Ascending aorta (tissue), 2 donors: ENCODE measurements around the gene LDB3. TPM values are rescaled to one million over a fixed set of nuclear protein-coding genes. Genes with fewer than 3 reads are reported as not detected.

Experiments used
- DNase-seq, 2 donors: peaks; one replicate each; pipeline ENCODE4 v3.0.0-alpha.2; 2019; ENCODE audit warnings: low spot score in 2 of 2
- H3K27ac ChIP-seq, 2 donors: fragments of 200-600 bp; sonication (generic); one replicate each; pipeline ENCODE4 v1.5.1; 2016 to 2017; ENCODE audit warnings: mild to moderate bottlenecking in 1 of 2
- H3K27me3 ChIP-seq: fragments of 200-600 bp; sonication (generic); one replicate; pipeline ENCODE4 v1.5.1; 2017
- H3K36me3 ChIP-seq, 2 donors: fragments of 200-600 bp; sonication (generic); one replicate each; pipeline ENCODE4 v1.5.1; 2016
- H3K4me1 ChIP-seq, 2 donors: fragments of 200-600 bp; sonication (generic); one replicate each; pipeline ENCODE4 v1.5.1; 2016 to 2017; ENCODE audit warnings: mild to moderate bottlenecking in 1 of 2
- H3K4me3 ChIP-seq, 2 donors: fragments of 200-600 bp; sonication (generic); one replicate each; pipeline ENCODE4 v1.5.1; 2016 to 2017; ENCODE audit warnings: mild to moderate bottlenecking in 1 of 2
- H3K9me3 ChIP-seq, 2 donors: fragments of 200-600 bp; sonication (generic); one replicate each; pipeline ENCODE4 v1.5.1; 2016
- intact Hi-C: fragments of 100-400 bp; cut with DNase I; formaldehyde crosslinking; loops from one replicate; pipeline ENCODE4 v1.15.1; 2023
- total RNA-seq: library from RNA; depleted of rRNA; stranded (reverse); fragments of >200 nt; gene quantifications from one replicate; pipeline ENCODE4 v1.1.0, GENCODE V29; 2016
- TF ChIP-seq, protein P1 (sequence below), 3 experiments: fragments of 200-600 bp in 2 of 3; fragments of 450-650 bp in 1 of 3; sonication (generic) in 2 of 3; IDR thresholded peaks; one replicate each; pipeline ENCODE4 v1.5.1; 2016 to 2019; ENCODE audit warnings: antibody characterized with exemption in 3 of 3, mild to moderate bottlenecking in 1 of 3, moderate library complexity in 1 of 3

Gene LDB3
- total RNA-seq, 1 donor from 2014 or later = 27.4 TPM

DNA sequence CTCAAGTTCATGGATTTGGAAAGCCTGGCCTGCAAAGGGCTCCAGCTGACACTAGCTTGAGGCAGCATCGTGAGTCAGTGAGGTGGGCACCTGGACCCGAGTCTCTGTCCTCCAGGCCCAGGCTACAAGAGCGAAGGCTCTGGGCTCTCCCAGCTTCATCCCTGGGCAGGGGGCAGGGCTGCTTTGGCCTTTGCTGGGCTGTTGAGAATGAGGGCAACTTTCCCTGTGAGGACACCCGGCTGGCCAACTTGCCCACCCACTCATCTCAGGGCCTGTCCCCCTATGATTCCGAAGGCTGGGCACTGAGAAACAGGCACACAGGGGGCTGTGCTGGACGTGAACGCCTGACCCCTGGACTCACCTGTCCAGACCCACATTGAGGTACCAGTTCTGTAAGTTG is 24.4 kb downstream of the LDB3 start:
- H3K27ac ChIP-seq = peak overlapping the region; percentile 36 to 61
- no peaks in the 10 kb centered on the region for H3K9me3 ChIP-seq
- intact Hi-C loops = loop anchor here (2.0 to 5.0 kb wide), 2 partner anchors 18 to 270 kb away; no protein-coding TSS in a partner anchor
- no peak overlapping the region for H3K4me3 ChIP-seq
- H3K27me3 ChIP-seq = no peaks in the 10 kb centered on the region
- no peak for DNase-seq
- TF ChIP-seq, protein P1, sequence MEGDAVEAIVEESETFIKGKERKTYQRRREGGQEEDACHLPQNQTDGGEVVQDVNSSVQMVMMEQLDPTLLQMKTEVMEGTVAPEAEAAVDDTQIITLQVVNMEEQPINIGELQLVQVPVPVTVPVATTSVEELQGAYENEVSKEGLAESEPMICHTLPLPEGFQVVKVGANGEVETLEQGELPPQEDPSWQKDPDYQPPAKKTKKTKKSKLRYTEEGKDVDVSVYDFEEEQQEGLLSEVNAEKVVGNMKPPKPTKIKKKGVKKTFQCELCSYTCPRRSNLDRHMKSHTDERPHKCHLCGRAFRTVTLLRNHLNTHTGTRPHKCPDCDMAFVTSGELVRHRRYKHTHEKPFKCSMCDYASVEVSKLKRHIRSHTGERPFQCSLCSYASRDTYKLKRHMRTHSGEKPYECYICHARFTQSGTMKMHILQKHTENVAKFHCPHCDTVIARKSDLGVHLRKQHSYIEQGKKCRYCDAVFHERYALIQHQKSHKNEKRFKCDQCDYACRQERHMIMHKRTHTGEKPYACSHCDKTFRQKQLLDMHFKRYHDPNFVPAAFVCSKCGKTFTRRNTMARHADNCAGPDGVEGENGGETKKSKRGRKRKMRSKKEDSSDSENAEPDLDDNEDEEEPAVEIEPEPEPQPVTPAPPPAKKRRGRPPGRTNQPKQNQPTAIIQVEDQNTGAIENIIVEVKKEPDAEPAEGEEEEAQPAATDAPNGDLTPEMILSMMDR (IDR thresholded peaks at IDR 0.05) = no peak
- peaks cover 10 to 25% of the 10 kb centered on the region in 2 donors for H3K4me1 ChIP-seq
- peaks cover 26 to 39% of the 10 kb centered on the region in 2 donors for H3K36me3 ChIP-seq

DNA sequence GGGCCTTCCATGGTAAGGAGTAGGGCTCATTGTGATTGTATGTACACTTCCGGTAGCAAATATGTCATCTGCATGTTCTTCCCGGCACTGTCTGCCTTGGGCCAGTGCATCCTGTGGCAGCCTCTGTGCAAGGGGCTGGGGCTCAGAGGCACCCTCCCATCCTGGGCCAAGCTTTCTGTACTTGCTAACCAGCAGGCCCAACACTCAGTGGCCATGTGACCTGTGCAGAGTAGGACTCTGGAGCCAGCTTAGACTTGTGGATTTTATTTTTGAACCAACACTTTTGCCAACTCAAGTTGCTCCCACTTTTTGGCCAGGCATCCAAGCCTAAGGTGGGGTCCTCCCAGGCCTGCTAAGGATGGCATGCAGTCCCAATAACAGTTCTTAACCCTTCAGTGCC is 25.0 kb downstream of the LDB3 start:
- peak overlapping the region in 1 of 2 donors; percentile 36 for H3K27ac ChIP-seq

DNA sequence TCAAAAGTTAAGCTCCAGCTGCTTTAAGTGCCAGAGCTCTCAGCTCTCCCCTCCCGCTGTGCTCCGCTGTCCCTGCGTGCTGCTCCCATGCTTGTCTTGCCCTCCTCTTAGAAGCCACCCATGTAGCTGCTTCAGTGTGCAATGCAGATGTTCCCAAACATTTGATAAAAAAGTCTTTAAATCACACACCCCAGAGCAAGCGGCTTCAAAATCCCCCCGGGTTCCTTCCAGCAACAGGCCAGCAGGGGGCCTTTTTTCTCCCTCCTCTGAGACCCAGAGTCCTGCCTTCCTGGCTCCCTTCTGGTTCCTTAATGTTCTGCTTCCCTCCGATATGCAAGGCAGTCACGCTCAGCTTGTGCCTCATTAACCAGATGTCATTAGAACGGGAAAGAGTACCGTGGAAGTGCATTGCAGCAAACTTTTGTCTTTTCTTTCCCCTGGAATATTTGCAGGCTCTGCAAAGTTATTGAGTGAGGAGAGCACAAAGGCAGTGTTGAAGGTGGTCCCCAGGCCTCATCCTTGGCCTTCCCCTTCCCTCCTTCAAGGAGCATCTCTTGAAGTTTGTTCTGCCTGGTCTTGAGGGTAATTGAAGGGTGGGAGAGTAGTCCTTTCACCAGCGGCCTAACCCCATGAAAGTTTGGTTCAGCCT is 25.5 kb downstream of the LDB3 start:
- H3K36me3 ChIP-seq = peaks cover 34 to 48% of the 10 kb centered on the region in 2 donors
- DNase-seq = no peak
- H3K27ac ChIP-seq = peak overlapping the region in 1 of 2 donors; percentile 36
- H3K27me3 ChIP-seq = no peaks in the 10 kb centered on the region
- no peak overlapping the region for H3K4me3 ChIP-seq
- H3K9me3 ChIP-seq = no peaks in the 10 kb centered on the region
- intact Hi-C loops = loop anchor here (2.0 to 5.0 kb wide), 2 partner anchors 17 to 268 kb away; no protein-coding TSS in a partner anchor
- peaks cover 7 to 15% of the 10 kb centered on the region in 2 donors for H3K4me1 ChIP-seq
- TF ChIP-seq, protein P1 (IDR thresholded peaks at IDR 0.05) = peak; percentile 35 to 54 (median 51)

More for the DNA sequence above, 25.0 kb downstream of the LDB3 start:
- TF ChIP-seq, protein P1 (IDR thresholded peaks at IDR 0.05) = no peak
- intact Hi-C loops = loop anchor here (2.0 to 5.0 kb wide), 2 partner anchors 18 to 269 kb away; no protein-coding TSS in a partner anchor
- Histone ChIP-seq H3K9me3 (no peaks in the 10 kb centered on the region), H3K36me3 (peaks cover 28 to 44% of the 10 kb centered on the region in 2 donors), H3K27me3 (no peaks in the 10 kb centered on the region), H3K4me3 (no peak overlapping the region), H3K4me1 (peaks cover 7 to 19% of the 10 kb centered on the region in 2 donors)
- no peak for DNase-seq

DNA sequence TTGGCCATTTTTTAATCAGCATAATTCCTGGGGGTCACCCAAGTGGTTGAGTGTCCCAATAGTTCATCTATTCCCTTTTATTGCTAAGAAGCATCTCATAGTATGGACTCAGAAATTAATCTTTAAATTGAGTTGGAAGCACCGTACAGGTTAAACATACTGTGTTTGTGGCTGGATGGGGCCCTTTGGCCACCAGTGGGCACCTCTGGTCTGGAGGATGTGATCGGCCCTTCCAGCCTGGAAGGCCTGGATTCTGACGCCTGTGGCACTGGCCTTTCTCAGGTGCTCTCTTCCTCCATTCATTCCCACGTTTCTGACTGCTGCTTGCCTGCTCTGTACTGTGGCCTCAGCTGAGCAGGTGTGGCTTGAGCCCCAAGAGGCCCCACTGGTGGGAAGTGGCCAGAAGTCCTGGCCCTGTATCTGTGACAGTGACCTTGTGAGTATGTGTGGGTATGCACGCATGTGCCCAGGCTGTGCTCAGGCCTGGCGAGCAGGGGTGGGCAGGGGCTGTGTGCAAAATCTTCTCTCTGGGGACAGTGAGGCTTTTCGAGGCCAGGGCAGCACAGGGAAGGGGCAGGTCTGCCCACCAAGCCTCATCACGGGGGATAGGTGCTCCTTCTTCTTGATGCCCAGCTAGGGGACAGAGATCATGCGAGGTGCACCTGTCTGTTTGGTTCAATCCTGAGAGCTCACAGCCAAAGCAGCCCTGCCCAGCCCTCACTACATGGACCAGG is 30.1 kb downstream of the LDB3 start:
- H3K4me1 ChIP-seq = peaks cover 0 to 2% of the 10 kb centered on the region in 2 donors
- no peak overlapping the region for H3K4me3 ChIP-seq
- H3K9me3 ChIP-seq = no peaks in the 10 kb centered on the region
- TF ChIP-seq, protein P1 (IDR thresholded peaks at IDR 0.05) = no peak
- intact Hi-C loops = no loop called here
- peaks cover 49 to 74% of the 10 kb centered on the region in 2 donors for H3K36me3 ChIP-seq
- peak overlapping the region; percentile 33 to 50 for H3K27ac ChIP-seq
- no peaks in the 10 kb centered on the region for H3K27me3 ChIP-seq
- DNase-seq = no peak

DNA sequence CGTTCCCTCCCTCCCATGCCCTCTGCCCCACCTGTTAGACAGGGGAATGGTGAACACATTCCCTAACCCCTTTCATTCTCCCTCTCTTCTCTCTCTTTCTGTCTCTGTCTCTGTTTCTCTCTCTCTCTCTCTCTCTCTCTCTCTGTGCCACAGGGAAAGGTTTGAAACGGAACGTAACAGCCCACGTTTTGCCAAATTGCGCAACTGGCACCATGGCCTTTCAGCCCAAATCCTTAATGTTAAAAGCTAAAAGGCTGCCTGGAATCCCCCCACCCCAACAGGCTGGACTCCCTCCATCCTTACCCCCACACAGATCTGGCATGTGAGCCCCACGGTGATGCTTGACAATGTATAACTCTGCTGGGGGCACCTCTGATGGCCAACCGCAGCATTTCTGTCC is 30.8 kb downstream of the LDB3 start:
- TF ChIP-seq, protein P1 (IDR thresholded peaks at IDR 0.05) = no peak
- intact Hi-C loops = no loop called here
- Histone ChIP-seq H3K27me3 (no peaks in the 10 kb centered on the region), H3K4me1 (no peaks in the 10 kb centered on the region), H3K36me3 (peaks cover 51 to 74% of the 10 kb centered on the region in 2 donors), H3K9me3 (no peaks in the 10 kb centered on the region), H3K4me3 (no peak overlapping the region), H3K27ac (peak overlapping the region; percentile 33 to 50)
- DNase-seq = no peak
